GM18870 (cell line): ENCODE measurements around the gene EXD2.
"Not testable (repeated sequence)": the region's sequence is repeated elsewhere in the genome, so short reads cannot be mapped to it uniquely, and the experiment has no call there.

Experiments
- ATAC-seq: cut with Tn5 transposase; IDR thresholded peaks from one replicate; pipeline ENCODE4 v1.9.1; 2021; ENCODE audit warnings: moderate library complexity; ENCODE audit not compliant: unreplicated experiment

The EXD2 gene, protein sequence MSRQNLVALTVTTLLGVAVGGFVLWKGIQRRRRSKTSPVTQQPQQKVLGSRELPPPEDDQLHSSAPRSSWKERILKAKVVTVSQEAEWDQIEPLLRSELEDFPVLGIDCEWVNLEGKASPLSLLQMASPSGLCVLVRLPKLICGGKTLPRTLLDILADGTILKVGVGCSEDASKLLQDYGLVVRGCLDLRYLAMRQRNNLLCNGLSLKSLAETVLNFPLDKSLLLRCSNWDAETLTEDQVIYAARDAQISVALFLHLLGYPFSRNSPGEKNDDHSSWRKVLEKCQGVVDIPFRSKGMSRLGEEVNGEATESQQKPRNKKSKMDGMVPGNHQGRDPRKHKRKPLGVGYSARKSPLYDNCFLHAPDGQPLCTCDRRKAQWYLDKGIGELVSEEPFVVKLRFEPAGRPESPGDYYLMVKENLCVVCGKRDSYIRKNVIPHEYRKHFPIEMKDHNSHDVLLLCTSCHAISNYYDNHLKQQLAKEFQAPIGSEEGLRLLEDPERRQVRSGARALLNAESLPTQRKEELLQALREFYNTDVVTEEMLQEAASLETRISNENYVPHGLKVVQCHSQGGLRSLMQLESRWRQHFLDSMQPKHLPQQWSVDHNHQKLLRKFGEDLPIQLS

GRCh38 chr14:69191340-69192111 lies at the start of gene EXD2:
EXD2 (plus strand) TSS chr14:69191498; CDS start chr14:69209471, 17,973 bp downstream.
- ATAC-seq = peak; percentile 70

DNA sequence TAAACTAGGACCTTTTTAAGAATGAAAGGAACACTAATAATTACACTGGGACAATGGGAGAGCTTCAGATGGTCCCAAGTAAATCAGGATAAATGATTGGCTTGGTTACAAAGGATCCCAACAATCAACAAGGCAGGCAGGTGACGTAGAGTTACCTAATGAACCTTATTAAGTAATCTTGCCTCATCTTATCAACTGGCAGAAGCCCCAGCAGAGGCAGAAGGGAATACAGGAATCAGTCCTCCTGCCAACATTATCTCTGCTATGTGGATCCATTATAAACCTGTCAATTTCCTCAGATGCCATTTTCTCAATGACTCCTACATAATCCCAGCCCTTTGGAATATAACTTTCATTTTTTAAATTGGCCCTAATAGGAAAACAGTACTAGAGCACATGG lies 49.7 kb upstream of the EXD2 start:
- no peak for ATAC-seq

DNA sequence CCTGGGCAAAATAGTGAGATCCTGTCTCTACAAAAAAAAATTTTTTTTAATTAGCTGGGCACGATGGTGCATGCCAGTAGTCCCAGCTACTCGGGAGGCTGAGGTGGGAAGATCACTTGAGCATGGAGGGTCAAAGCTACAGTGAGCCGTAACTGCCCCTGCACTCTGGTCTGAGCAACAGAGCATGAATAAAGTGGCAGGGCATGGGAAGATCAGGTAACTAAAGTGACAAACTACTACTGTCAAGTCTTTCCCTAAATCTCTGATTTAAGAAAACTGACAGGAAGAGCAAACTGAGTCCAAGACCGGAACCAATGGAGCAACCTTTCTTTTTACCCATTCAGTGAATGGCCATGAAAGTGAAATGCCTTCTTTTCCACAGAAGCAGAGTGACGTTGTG lies 49.2 kb upstream of the EXD2 start:
- no peak for ATAC-seq

DNA sequence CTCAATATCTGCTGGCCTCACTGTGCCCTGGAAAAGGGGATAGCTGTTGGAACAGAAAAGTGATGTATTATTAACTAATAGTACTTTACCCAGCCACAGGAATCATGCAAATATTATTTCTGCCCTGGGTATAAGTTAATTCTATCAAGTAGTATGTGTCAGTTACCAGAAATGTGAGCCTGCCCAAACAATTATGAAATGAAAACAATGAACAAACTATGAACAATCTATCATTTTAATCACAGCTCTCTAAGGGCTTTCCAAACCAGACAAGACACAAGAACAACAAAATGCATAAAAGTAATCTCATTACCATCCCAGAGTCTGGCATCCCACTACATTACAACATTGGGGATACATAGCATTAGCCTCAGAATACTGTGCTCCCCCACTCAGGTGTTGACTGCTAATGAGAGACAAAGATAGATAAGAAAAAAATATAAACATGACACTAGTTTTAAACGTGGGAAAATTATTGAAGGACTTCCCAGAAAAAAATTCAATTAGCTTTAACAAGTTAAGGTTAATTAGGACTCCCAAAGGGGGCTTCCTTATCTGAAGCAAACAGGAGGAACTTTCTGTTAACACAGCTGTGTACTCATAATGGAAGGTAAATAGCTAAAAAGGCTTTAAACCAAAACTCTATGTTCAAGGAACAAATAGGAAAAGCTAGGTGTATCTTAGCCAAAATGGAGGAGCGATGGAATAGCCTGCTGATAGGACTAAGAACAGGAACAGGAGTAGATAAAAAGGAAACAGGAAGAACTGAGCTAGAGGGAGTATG lies 41.6 kb upstream of the EXD2 start:
- no peak for ATAC-seq

GRCh38 chr14:69151458-69152180 lies 39.7 kb upstream of the EXD2 start:
- no peak for ATAC-seq

GRCh38 chr14:69152181-69152901 lies 39.0 kb upstream of the EXD2 start:
- ATAC-seq = no peak

- no peak for ATAC-seq
These were observed 38.5 kb upstream of the EXD2 start, which contains the start of gene DCAF5 for GRCh38 chr14:69152902-69153151. DCAF5 (minus strand) TSS chr14:69153119; CDS start chr14:69152978, 141 bp downstream.

DNA sequence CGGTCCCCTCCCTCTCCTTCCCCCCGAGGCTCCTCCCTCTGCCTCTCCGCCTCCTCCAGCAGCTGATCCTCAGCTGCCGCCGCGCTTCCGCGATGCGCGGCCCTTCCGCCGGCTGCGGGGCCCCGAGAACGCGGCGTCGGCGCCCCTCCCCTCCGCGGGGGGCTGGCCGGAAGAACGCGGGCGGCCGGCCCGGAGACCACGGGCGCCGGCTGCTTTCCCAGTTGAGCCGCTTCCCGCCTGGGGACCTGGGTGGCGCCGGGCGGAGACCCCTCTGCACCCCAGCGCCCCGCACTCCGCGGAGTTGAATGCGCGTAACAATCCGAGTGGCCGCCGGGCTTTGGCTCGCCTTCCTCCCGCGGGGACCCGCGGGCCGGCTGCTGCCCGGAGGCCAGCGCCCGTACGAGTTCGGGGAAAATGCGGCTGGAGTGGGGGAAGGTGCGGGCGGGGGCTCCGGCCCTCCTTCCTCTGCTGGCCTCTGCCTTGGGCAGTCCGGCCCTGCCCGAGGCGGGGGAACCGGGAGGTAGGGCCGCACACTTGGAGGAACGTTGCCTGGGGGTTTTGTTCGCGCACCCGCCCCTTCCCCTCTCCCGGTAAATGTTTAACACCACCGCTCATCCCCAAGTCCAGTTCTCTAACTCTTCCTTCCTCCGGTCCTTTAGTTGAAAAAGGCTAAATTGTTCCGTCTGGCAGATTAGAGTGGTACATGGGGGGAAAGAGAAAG lies 38.0 kb upstream of the EXD2 start:
- ATAC-seq = peak; percentile 54

DNA sequence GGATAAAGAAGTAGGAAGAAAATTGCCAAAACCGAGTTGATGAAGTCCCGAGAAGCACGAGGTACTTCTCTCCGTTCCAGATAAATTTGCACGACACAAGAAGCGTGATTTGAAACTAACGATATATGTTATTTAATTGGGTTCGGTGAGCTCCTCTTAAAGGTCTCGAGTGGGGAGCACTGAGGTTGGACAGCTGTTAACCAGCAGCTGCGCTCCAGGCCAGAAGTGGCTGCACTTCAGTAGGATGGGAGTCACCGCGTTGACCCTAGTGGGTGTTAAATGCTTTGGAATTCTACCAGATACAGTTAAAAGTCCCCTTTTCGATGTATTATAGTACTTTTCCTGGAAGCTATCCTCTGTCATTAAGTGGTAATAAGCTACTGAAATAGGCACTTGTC lies 37.4 kb upstream of the EXD2 start:
- ATAC-seq = no peak

- ATAC-seq = no peak
These were observed 36.5 kb upstream of the EXD2 start for GRCh38 chr14:69154779-69155178.

- no peak for ATAC-seq
These were observed 35.1 kb upstream of the EXD2 start for GRCh38 chr14:69156224-69156623.

DNA sequence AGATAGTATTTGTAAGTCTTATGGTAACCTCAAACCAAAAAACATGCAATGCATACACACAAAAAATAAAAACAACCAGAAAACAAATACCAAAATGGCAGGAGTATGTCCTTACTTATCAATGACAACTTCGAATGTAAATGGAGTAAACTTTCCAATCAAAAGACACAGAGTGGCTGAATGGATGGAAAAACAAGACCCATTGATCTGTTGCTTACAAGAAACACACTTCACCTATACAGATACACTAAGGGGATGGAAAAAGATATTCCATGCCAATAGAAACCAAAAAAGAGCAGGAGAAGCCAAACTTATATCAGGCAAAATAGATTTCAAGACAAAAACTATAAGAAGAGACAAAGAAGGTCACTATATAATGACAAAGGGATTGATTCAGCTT lies 29.7 kb upstream of the EXD2 start:
- ATAC-seq = no peak

DNA sequence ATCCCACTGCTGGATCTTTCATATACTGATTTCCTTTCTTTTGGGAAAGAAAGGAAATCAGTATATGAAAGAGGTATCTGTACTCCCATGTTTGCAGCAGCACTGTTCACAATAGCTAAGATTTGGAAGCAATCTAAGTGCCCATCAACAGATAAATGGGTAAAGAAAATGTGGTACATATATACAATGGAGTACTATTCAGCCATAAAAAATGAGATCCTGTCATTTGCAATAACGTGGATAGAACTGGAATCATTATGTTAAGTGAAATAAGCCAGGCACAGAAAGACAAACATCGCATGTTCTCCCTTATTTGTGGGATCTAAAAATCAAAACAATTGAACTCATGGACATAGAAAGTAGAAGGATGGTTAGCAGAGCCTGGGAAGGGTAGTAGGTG lies 25.5 kb upstream of the EXD2 start:
- not testable (repeated sequence) for ATAC-seq

DNA sequence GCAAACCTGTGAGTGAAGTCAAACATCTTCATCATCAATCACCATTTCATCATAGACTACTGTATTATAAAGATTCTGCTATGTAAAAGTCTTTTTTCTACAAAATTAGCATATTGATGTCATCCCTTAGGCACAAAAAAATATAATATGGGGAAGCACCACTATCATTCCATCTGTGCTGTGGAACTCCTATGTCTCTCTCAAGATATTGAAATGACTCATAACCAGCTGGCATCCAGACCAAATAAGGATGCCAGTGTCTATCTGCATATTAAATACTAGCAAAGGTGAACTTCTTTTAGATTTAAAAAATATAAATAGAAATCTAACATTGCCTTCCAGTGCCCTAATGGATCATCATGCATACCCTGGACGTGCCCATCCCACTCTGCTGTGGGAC lies 20.5 kb upstream of the EXD2 start:
- ATAC-seq = no peak

GRCh38 chr14:69171569-69171968 lies 19.7 kb upstream of the EXD2 start:
- ATAC-seq = no peak

DNA sequence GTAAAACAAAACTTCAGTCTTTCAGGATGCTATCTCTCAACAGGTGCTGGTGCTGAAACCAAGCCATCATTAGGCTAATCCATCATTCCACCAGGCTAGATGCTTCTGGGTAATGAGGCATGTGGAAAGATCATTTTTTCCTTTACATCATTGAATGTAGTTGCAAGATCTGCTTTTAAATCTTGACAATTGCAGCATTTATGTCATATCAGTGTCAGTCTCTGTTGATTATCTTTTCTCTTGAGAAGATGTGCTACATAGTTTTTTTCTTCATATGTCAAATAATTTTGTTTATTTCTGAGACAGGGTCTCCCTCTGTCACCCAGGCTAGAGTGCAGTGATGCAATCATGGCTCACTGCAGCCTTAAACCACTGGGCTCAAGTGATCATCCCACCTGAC lies 16.2 kb upstream of the EXD2 start:
- no peak for ATAC-seq

DNA sequence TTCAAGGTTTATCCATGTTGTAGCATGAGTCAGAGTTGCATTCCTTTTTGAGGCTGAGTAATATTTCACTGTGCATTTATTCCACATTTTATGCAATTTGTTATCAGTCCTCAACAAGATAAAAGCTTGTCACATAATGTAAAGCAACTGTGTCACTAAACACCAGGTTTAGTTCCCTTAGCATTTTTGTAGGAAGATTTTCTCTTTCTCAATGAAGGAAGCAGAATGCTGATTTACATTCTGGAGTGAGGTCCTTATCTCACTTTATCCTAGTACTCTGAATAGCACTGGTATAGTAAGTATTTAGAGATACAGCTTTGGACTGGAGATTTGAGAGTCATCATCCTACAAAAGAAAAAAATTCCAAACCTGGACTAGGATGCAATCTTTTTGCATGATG lies 9.8 kb upstream of the EXD2 start:
- no peak for ATAC-seq

GRCh38 chr14:69182580-69182979 lies 8.7 kb upstream of the EXD2 start:
- not testable (repeated sequence) for ATAC-seq

DNA sequence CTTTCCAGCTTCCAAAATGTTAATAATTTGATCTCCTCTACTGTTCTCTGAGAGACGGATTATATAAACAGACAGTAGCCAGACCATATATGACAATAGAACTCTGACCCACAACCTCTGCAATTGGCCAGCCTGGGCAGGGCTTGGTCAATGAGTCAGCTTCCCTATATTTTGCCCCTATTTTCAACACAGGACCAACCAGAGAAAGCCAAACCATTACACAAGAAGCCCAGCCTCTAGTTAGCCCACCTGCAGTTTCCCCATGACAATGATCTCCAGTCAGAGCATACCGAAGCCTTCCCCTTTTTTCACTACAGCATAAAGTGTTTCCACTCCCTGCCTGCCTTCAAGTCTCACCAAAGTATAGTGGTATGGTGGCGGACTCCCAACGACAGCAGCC lies 7.6 kb upstream of the EXD2 start:
- no peak for ATAC-seq
